BLaER1 treated with 17β-estradiol and CSF1 and Interleukin-3, amounts not matched to agents 10 nM and 100 nM (cell line): Measurements from ENCODE around the gene TMPRSS11A.

Experiments
- H3K27ac ChIP-seq, 11 experiments: shearing (Covaris generic); formaldehyde crosslinking; 2 replicates each; pipeline ENCODE4 v1.8.1; 2022
- H3K27me3 ChIP-seq, 11 experiments: shearing (Covaris generic); formaldehyde crosslinking; 2 replicates each; pipeline ENCODE4 v1.8.1; 2022
- H3K36me3 ChIP-seq, 11 experiments: shearing (Covaris generic); formaldehyde crosslinking; 2 replicates each; pipeline ENCODE4 v1.8.1; 2022
- H3K4me1 ChIP-seq, 10 experiments: shearing (Covaris generic); formaldehyde crosslinking; 2 replicates each; pipeline ENCODE4 v1.8.1; 2022
- H3K4me2 ChIP-seq, 11 experiments: shearing (Covaris generic); formaldehyde crosslinking; 2 replicates each; pipeline ENCODE4 v1.8.1; 2022
- H3K4me3 ChIP-seq, 10 experiments: shearing (Covaris generic); formaldehyde crosslinking; 2 replicates each; pipeline ENCODE4 v1.8.1; 2022
- H3K9ac ChIP-seq, 11 experiments: shearing (Covaris generic); formaldehyde crosslinking; 2 replicates each; pipeline ENCODE4 v1.8.1; 2022
- H3K9me3 ChIP-seq, 11 experiments: shearing (Covaris generic); formaldehyde crosslinking; replicated peaks in 1 of 11; 2 replicates each; pipeline ENCODE4 v1.8.1; 2022
- H4K20me1 ChIP-seq, 11 experiments: shearing (Covaris generic); formaldehyde crosslinking; 2 replicates each; pipeline ENCODE4 v1.8.1; 2022
- Cebpa-rat ChIP-seq, 11 experiments: shearing (Covaris generic); IDR thresholded peaks; 2 replicates each; pipeline ENCODE4 v1.8.1; 2022

TMPRSS11A gene

DNA sequence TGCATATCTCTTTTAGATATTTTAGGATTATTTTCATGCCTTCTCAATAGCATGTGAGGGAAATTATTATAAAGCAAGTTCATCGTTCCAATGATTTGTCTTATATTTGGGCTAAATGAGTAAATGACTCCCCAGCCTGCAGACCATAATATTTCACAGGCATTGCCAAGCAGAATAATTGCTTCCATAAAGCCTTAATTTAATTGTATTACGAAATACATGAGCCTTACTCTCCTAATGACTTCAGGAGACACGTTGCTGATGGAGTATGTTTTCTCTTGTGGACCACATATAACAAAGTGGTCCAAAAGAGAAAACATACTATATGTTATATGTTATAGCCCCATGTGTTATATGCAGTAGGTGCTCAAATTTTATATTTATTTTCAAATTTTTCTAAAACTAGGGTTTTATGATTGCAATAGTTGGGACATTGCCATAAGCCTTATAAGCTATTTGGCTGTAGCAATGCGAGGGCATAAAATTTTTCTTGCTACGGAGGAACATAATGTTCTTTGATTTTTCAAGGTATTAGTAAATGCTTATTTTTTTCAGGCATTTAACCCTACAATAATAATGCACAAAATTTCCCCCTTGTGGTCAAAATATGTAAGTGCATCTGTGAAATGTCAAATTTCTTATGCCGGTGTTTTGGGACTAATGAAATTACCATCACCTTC lies 53.2 kb downstream of the TMPRSS11A start:
- H3K36me3 ChIP-seq: no peaks in the 10 kb centered on the region
- H4K20me1 ChIP-seq: no peaks in the 10 kb centered on the region
- H3K27ac ChIP-seq: no peak overlapping the region
- H3K27me3 ChIP-seq: no peaks in the 10 kb centered on the region
- TF ChIP-seq Cebpa-rat (IDR thresholded peaks at IDR 0.05): peak in 1 of 11 experiments; percentile 53; a peak in 1 of 22 replicates
- no peak overlapping the region for H3K9ac ChIP-seq
- no peak overlapping the region for H3K4me3 ChIP-seq
- peaks cover 0 to 3% (median 0%) of the 10 kb centered on the region in 11 experiments; a peak in 2 of 22 replicates for H3K9me3 ChIP-seq
- H3K4me2 ChIP-seq: no peak overlapping the region
- no peaks in the 10 kb centered on the region for H3K4me1 ChIP-seq

DNA sequence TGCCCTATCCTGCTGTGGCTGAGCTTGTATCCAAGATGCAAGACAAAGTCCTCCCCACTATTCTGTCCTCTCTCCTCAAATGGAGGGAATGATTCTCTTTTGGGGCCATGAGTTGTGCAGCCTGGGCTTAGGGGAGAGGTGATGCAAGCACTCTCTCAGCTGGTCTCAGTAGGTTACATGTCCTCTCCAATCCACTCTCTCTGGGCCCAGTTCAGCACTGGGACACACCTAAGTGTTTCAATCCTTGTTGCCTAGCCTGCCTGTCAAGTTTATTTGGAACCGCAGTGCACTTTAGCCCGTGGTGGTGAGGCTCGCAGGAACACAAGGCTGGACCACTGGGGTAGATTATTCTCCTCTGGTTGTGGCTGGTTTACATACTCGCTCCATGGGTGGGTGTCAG lies 55.6 kb downstream of the TMPRSS11A start:
- H3K27ac ChIP-seq: no peak overlapping the region
- H3K4me1 ChIP-seq: no peaks in the 10 kb centered on the region
- TF ChIP-seq Cebpa-rat (IDR thresholded peaks at IDR 0.05): no peak
- no peak overlapping the region for H3K9ac ChIP-seq
- H3K36me3 ChIP-seq: no peaks in the 10 kb centered on the region
- no peaks in the 10 kb centered on the region for H4K20me1 ChIP-seq
- H3K27me3 ChIP-seq: no peaks in the 10 kb centered on the region
- H3K4me3 ChIP-seq: no peak overlapping the region
- H3K4me2 ChIP-seq: no peak overlapping the region
- H3K9me3 ChIP-seq: peaks cover 0 to 3% (median 0%) of the 10 kb centered on the region in 11 experiments; a peak in 2 of 22 replicates

DNA sequence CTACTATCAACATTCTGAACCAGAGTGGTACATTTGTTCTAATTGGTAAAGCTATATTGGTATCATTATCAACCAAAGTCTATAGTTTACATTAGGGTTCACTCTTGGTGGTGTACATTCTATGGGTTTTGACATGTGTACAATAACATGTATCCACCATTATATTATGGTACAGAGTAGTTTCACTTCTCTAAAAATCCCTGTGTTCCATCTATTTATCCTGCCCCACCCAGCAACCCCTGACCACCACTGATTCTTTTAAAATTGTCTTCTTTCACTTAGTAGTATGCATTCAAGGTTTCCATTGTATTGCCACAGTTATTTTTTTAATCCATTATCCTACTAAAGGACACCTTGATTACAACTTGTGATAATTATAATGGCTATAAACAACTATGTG lies 64.2 kb downstream of the TMPRSS11A start:
- peaks cover 0 to 34% (median 0%) of the 10 kb centered on the region in 10 experiments; a peak in 5 of 20 replicates for H3K4me1 ChIP-seq
- H3K4me3 ChIP-seq: no peak overlapping the region
- peak overlapping the region in 1 of 11 experiments; percentile 24; a peak in 3 of 22 replicates for H3K4me2 ChIP-seq
- no peaks in the 10 kb centered on the region for H3K27me3 ChIP-seq
- H3K9ac ChIP-seq: no peak overlapping the region
- H3K36me3 ChIP-seq: no peaks in the 10 kb centered on the region
- no peaks in the 10 kb centered on the region for H4K20me1 ChIP-seq
- peak overlapping the region in 2 of 11 experiments; percentile 24 to 54; a peak in 1 of 22 replicates for H3K27ac ChIP-seq
- peaks cover 11 to 14% (median 13%) of the 10 kb centered on the region in 11 experiments; a peak in 21 of 22 replicates for H3K9me3 ChIP-seq
- no peak for TF ChIP-seq Cebpa-rat (IDR thresholded peaks at IDR 0.05)

DNA sequence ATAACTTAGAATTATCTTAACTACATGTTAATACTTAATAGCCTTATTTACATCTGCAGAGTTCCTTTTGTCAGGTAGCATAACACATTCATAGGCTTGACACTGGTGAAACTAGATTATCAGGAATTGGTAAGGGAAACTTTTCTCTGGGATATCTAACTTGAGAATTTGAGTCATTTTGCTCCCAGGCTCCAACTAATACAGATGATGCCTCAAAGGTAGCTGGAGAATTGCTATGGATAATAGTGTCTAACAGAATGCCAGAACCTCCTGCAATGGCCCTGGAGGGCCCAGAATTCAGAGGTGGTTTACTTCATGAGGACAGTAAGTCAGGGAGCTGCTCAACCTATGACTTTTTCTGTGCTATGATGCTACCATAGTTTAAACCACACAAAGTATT lies 65.6 kb downstream of the TMPRSS11A start:
- Histone ChIP-seq H3K4me1 (peaks cover 0 to 34% (median 0%) of the 10 kb centered on the region in 10 experiments; a peak in 5 of 20 replicates), H3K9me3 (peaks cover 11 to 14% (median 13%) of the 10 kb centered on the region in 11 experiments; a peak in 21 of 22 replicates), H3K27me3 (no peaks in the 10 kb centered on the region), H3K9ac (no peak overlapping the region), H4K20me1 (no peaks in the 10 kb centered on the region), H3K4me2 (no peak overlapping the region), H3K27ac (no peak overlapping the region), H3K4me3 (no peak overlapping the region), H3K36me3 (no peaks in the 10 kb centered on the region)
- TF ChIP-seq Cebpa-rat (IDR thresholded peaks at IDR 0.05): no peak

DNA sequence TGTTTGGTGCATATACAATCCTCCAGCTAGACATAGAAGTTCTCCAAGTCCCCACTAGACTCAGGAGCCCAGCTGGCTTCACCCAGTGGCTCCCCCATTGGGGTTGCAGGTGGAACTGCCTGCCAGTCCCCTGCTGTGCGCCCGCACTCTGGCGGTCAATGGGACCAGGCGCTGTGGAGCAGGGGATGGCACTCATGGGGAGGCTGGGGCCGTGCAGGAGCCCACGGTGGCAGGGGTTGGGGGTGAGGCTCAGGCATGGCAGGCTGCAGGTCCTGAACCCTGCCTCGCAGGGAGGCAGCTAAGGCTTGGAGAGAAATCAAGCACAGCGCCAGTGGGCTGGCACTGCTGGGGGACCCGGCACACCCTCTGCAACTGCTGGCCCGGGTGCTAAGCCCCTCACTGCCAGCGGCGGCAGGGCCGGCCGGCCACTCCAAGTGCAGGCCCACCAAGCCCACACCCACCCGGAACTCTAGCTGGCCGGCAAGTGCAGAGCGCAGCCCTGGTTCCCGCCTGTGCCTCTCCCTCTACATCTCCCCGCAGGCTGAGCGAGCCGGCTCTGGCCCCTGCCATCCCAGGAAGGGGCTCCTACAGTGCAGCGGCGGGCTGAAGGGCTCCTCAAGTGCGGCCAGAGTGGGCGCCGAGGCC lies 66.8 kb downstream of the TMPRSS11A start:
- no peak for TF ChIP-seq Cebpa-rat (IDR thresholded peaks at IDR 0.05)
- H3K4me1 ChIP-seq: peaks cover 0 to 24% (median 0%) of the 10 kb centered on the region in 10 experiments; a peak in 5 of 20 replicates
- H3K4me2 ChIP-seq: no peak overlapping the region
- no peak overlapping the region for H3K9ac ChIP-seq
- no peaks in the 10 kb centered on the region for H3K36me3 ChIP-seq
- peaks cover 11 to 14% (median 13%) of the 10 kb centered on the region in 11 experiments; a peak in 21 of 22 replicates for H3K9me3 ChIP-seq
- H3K27me3 ChIP-seq: no peaks in the 10 kb centered on the region
- H4K20me1 ChIP-seq: no peaks in the 10 kb centered on the region
- no peak overlapping the region for H3K27ac ChIP-seq
- no peak overlapping the region for H3K4me3 ChIP-seq

DNA sequence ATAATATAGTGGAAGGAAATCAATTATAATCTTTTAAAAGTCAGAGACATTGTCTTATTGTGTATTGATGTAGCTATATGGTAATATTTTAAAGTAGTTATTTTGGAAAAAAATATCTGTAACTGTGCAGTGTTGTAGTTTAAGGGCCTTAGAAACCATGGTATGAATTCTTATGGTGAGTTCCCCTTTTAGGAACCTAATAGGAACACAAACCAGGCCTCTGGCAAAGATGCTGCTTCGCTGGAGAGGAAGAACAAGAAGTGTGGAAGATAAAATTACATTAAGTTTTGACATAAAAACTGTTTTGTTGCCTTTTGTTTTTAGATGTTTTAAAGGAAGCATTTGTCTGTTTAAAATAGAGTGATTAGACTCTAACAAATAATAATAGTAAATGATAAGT lies 68.6 kb downstream of the TMPRSS11A start:
- no peak for TF ChIP-seq Cebpa-rat (IDR thresholded peaks at IDR 0.05)
- no peak overlapping the region for H3K27ac ChIP-seq
- no peak overlapping the region for H3K9ac ChIP-seq
- H4K20me1 ChIP-seq: no peaks in the 10 kb centered on the region
- H3K4me1 ChIP-seq: peaks cover 2 to 12% (median 5%) of the 10 kb centered on the region in 10 experiments; a peak in 15 of 20 replicates
- no peak overlapping the region for H3K4me3 ChIP-seq
- H3K27me3 ChIP-seq: no peaks in the 10 kb centered on the region
- H3K9me3 ChIP-seq: peaks cover 11 to 14% (median 13%) of the 10 kb centered on the region in 11 experiments; a peak in 21 of 22 replicates
- H3K4me2 ChIP-seq: no peak overlapping the region
- H3K36me3 ChIP-seq: no peaks in the 10 kb centered on the region

DNA sequence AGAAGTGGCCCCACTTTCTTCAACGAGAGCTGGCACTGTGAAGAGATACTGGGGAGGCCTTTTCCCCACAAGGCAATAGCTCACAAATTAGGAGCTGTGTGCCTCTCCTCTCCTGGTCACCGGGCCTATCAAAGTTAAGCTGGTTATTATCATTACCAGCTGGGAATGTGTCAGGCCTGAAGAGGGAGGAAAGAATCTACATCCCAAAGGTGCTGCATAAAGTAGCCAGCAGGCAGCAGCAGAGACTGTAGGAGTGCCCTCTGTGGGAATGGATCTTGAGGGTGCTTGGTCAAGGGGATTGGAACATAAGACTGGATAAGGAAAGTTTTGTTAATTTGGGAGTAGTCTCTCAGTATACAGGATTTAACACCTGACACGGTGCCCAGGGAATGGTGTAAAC lies 70.4 kb downstream of the TMPRSS11A start:
- Histone ChIP-seq H3K27me3 (no peaks in the 10 kb centered on the region), H3K9ac (no peak overlapping the region), H3K4me3 (no peak overlapping the region), H3K9me3 (peaks cover 11 to 14% (median 13%) of the 10 kb centered on the region in 11 experiments; a peak in 21 of 22 replicates), H3K4me1 (peaks cover 4 to 9% (median 6%) of the 10 kb centered on the region in 10 experiments; a peak in 15 of 20 replicates), H3K36me3 (no peaks in the 10 kb centered on the region), H4K20me1 (no peaks in the 10 kb centered on the region), H3K27ac (no peak overlapping the region), H3K4me2 (no peak overlapping the region)
- no peak for TF ChIP-seq Cebpa-rat (IDR thresholded peaks at IDR 0.05)

DNA sequence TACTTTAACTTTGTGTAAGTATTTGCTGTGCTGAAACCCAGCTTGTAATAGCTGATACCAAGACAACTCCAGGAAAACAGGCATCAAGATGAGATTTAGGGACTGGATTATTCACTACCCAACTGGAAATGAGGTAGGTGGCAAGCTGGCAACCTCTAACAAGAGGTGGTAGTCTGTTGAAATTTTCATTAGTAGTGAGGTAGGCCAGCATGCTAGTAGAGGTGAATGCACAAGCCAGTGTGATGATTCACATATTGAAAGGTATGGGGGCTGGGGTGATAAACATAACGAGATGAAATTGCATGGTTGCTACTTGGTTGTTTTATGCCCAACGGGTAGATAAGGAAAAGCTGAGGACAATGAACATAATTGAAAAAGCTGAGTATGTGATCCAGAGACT lies 71.0 kb downstream of the TMPRSS11A start:
- Histone ChIP-seq H3K4me1 (peaks cover 4 to 9% (median 6%) of the 10 kb centered on the region in 10 experiments; a peak in 15 of 20 replicates), H3K9ac (no peak overlapping the region), H3K27ac (no peak overlapping the region), H4K20me1 (no peaks in the 10 kb centered on the region), H3K27me3 (no peaks in the 10 kb centered on the region), H3K36me3 (no peaks in the 10 kb centered on the region), H3K4me3 (no peak overlapping the region), H3K9me3 (peaks cover 11 to 14% (median 13%) of the 10 kb centered on the region in 11 experiments; a peak in 21 of 22 replicates), H3K4me2 (no peak overlapping the region)
- TF ChIP-seq Cebpa-rat (IDR thresholded peaks at IDR 0.05): no peak

DNA sequence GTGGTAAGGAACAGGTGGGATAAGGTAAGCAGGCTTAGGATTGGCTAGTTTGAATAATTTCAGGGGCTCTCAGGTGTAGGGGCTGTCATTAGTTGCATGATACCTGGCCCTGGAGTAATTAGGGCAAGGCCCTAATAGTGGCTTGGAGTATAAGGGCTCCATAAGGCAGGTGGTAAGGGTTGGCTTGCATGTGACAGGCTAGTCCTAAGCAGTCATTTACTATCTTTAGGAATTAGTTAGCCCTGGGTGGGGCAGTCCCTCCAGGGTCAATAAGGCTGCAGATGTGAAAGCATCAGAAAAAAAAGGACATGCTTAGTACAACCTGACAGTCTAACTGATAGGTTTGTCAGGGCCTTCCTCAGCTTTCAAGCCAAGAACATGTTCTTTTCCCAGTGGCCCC lies 71.6 kb downstream of the TMPRSS11A start:
- Histone ChIP-seq H3K4me3 (no peak overlapping the region), H3K9ac (no peak overlapping the region), H3K4me2 (no peak overlapping the region), H4K20me1 (no peaks in the 10 kb centered on the region), H3K27ac (no peak overlapping the region), H3K36me3 (no peaks in the 10 kb centered on the region), H3K9me3 (peaks cover 8 to 12% (median 11%) of the 10 kb centered on the region in 11 experiments; a peak in 21 of 22 replicates), H3K27me3 (no peaks in the 10 kb centered on the region), H3K4me1 (peaks cover 4 to 15% (median 6%) of the 10 kb centered on the region in 10 experiments; a peak in 15 of 20 replicates)
- TF ChIP-seq Cebpa-rat (IDR thresholded peaks at IDR 0.05): no peak
